HEK293T (cell line): ENCODE results near the gene RRAS.

ENCODE experiments used
- CTCF ChIA-PET: fragments of 350-600 bp; formaldehyde crosslinking; extraction: SDS; loops from one replicate; lab custom pipeline; 2021; ENCODE audit warnings: antibody characterized with exemption, inconsistent platforms; lab: Yijun Ruan, JAX
- POLR2A ChIA-PET: fragments of 350-600 bp; formaldehyde crosslinking; extraction: SDS; loops from one replicate; lab custom pipeline; 2020; ENCODE audit warnings: antibody characterized with exemption, inconsistent platforms; lab: Yijun Ruan, JAX
- DNase-seq: peaks from one replicate; pipeline ENCODE4 v3.0.0; 2012; ENCODE audit warnings: mixed read lengths; ENCODE audit errors: extremely low spot score
- ARNT ChIP-seq: fragments of 450-650 bp; IDR thresholded peaks from 2 replicates; pipeline ENCODE4 v1.6.1; 2017; ENCODE audit warnings: mild to moderate bottlenecking
- BHLHE40 ChIP-seq: fragments of 450-650 bp; IDR thresholded peaks from 2 replicates; pipeline ENCODE4 v1.6.1; 2016; ENCODE audit warnings: mild to moderate bottlenecking, moderate library complexity, borderline replicate concordance
- CTBP1 ChIP-seq: fragments of 450-650 bp; IDR thresholded peaks from 2 replicates; pipeline ENCODE4 v1.6.1; 2016; ENCODE audit warnings: borderline replicate concordance
- ELF4 ChIP-seq: fragments of 450-650 bp; IDR thresholded peaks from 2 replicates; pipeline ENCODE4 v1.6.1; 2017; ENCODE audit warnings: antibody characterized with exemption
- FOXA1 ChIP-seq: fragments of 450-650 bp; IDR thresholded peaks from 2 replicates; pipeline ENCODE4 v1.6.1; 2016; ENCODE audit warnings: mild to moderate bottlenecking
- FOXK2 ChIP-seq: fragments of 450-650 bp; IDR thresholded peaks from 2 replicates; pipeline ENCODE4 v1.6.1; 2016; ENCODE audit warnings: mild to moderate bottlenecking
- FOXM1 ChIP-seq: fragments of 450-650 bp; IDR thresholded peaks from 2 replicates; pipeline ENCODE4 v1.6.1; 2017; ENCODE audit warnings: mild to moderate bottlenecking, borderline replicate concordance
- HDGF ChIP-seq: fragments of 450-650 bp; IDR thresholded peaks from 2 replicates; pipeline ENCODE4 v1.6.1; 2017; ENCODE audit warnings: antibody characterized with exemption, borderline replicate concordance
- L3MBTL2 ChIP-seq: fragments of 450-650 bp; conservative IDR thresholded peaks from 2 replicates; pipeline ENCODE4 v1.6.1; 2016; ENCODE audit warnings: mild to moderate bottlenecking
- LEF1 ChIP-seq: fragments of 450-650 bp; IDR thresholded peaks from 2 replicates; pipeline ENCODE4 v1.6.1; 2017; ENCODE audit warnings: mild to moderate bottlenecking, borderline replicate concordance
- NFRKB ChIP-seq: fragments of 450-650 bp; IDR thresholded peaks from 2 replicates; pipeline ENCODE4 v1.6.1; 2016; ENCODE audit warnings: mild to moderate bottlenecking, moderate library complexity
- PKNOX1 ChIP-seq: fragments of 450-650 bp; IDR thresholded peaks from 2 replicates; pipeline ENCODE4 v1.6.1; 2016
- SP1 ChIP-seq: fragments of 450-650 bp; IDR thresholded peaks from 2 replicates; pipeline ENCODE4 v1.6.1; 2017
- SUZ12 ChIP-seq: fragments of 450-650 bp; IDR thresholded peaks from 2 replicates; pipeline ENCODE4 v1.6.1; 2016; ENCODE audit warnings: mild to moderate bottlenecking
- TARDBP ChIP-seq: fragments of 450-650 bp; IDR thresholded peaks from 2 replicates; pipeline ENCODE4 v1.6.1; 2016
- ZNF384 ChIP-seq: fragments of 450-650 bp; IDR thresholded peaks from 2 replicates; pipeline ENCODE4 v1.6.1; 2016

The RRAS gene

GRCh38 chr19:49683814-49684250, 43.9 kb upstream of the RRAS start:
- no peak for DNase-seq
- POLR2A ChIA-PET: no interaction called here
- TF ChIP-seq FOXA1: no peak
- no peak for TF ChIP-seq ARNT
- TF ChIP-seq HDGF: no peak
- TF ChIP-seq LEF1: no peak
- TF ChIP-seq NFRKB: no peak
- TF ChIP-seq FOXK2: no peak
- CTCF ChIA-PET: no interaction called here

DNA sequence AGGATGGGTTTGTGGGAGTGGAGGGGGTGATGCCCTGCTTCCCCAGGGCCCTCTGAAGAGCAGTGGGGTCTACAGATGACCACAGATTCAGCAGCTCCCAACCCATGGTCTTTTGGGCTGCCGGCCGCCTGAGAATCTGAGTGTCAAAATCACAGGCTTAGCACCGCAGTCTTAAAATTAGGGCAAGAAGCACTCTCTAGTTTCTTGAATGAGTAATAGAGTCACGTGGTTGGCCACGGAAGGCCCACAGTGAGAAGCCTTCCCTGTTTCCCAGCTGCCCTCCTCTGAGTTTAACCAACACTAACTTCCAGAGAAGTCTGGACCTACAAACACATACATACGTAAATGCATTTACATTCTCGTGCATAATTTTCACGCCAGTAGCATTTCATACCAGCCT, 42.3 kb upstream of the RRAS start:
- TF ChIP-seq FOXK2 (no peak), NFRKB (no peak), BHLHE40 (no peak), SUZ12 (no peak), HDGF (no peak), TARDBP (no peak), LEF1 (no peak), FOXM1 (no peak)
- ChIA-PET CTCF (no interaction called here), POLR2A (no interaction called here)
- DNase-seq: no peak

GRCh38 chr19:49681830-49682229, 41.9 kb upstream of the RRAS start:
- POLR2A ChIA-PET: no interaction called here

GRCh38 chr19:49680421-49681351, 40.7 kb upstream of the RRAS start:
- TF ChIP-seq FOXK2 (no peak), FOXA1 (no peak), NFRKB (no peak), SP1 (no peak), SUZ12 (no peak), FOXM1 (no peak), BHLHE40 (no peak), CTBP1 (no peak), PKNOX1 (no peak)
- DNase-seq: peak; percentile 91
- CTCF ChIA-PET: interaction anchor here (0.5 to 1.2 kb wide), 4 partner anchors 16 to 134 kb away, joined by 3 to 4 read pairs (median 4); partner anchors contain the start of genes BCL2L12, IRF3 and RRAS
- POLR2A ChIA-PET: interaction anchor here (0.6 kb wide), 1 partner anchor 122 kb away, joined by 3 read pairs; no protein-coding TSS in a partner anchor

More at GRCh38 chr19:49681830-49682229, 41.9 kb upstream of the RRAS start:
- TF ChIP-seq TARDBP (no peak), FOXA1 (no peak), L3MBTL2 (no peak), FOXK2 (no peak)
- no peak for DNase-seq
- CTCF ChIA-PET: no interaction called here

DNA sequence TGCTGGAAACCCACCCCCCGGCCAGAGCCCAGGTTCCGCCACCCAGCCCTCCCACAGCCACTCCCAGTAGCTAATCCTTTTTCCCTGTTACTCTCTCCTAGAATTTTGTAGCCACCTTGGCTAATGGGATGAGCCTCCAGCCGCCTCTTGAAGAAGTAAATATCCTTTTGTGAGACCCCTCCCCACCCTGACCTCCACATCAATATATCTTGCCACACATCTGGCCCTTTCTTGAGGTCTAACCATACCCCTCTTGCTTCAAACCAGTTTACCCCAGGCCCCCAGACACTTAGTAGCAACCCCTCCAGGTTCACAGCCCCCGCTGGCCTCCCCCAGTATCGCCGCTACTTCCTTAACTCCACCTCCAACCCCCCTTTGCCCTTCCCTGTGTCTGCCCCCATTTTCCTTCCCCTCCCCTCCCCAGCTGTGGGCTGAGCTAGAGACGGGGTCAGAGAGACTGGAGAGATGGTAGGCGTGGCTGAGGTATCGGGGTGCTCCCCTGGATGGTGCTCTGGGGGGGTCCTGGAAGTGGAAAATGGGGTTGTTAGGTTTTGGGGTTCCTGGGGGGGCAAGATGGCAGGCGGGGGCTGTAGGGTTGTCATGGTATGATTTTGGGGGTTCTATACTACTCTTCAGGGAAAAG, 39.9 kb upstream of the RRAS start:
- ChIA-PET CTCF (interaction anchor here (0.7 to 2.0 kb wide), 5 partner anchors 9 to 204 kb away, joined by 3 to 6 read pairs (median 4); no protein-coding TSS in a partner anchor), POLR2A (interaction anchor here (0.6 to 1.0 kb wide), 2 partner anchors 38 to 123 kb away, joined by 3 read pairs; partner anchors contain the start of gene SCAF1)
- TF ChIP-seq TARDBP (no peak), ZNF384 (no peak), PKNOX1 (no peak), FOXK2 (no peak), L3MBTL2 (no peak), CTBP1 (no peak), ELF4 (no peak), LEF1 (no peak), HDGF (no peak), SP1 (no peak)
- DNase-seq: no peak

DNA sequence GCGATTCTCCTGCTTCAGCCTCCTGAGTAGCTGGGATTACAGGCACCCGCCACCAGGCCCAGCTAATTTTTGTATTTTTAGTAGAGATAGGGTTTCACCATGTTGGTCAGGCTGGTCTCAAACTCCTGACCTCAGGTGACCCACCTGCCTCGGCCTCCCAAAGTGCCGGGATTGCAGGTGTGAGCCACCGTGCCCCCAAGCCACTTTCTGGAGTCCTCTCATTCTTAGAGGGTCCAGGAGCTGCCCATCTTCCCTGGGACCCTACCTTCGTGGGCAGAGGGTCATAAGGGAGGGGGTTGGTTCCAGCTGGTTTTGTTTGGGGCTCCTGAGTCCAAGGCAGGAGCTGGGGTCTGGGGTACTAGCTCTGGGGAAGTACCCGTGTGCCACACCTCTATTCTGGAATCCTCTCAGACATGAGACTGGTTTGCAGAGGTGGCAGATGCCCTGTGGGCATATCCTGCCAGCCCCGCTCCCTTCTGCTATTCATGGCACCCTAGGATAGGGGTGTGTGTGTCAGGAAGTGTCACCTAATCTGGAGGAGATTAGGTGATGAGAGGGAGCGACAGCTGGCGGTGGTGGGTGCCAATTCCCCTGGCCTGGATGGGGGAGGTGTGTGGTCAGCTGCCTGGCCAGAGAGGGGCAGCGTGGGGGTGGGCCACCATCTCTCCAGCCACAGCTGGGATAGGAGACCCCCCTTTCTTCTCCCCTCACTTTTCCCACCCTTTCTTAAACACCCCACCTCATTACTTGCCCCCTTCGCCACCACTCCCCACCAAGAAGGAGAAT, 39.2 kb upstream of the RRAS start:
- TF ChIP-seq ELF4 (no peak), CTBP1 (no peak), FOXA1 (no peak), HDGF (no peak), PKNOX1 (no peak), LEF1 (no peak), ARNT (no peak), BHLHE40 (no peak), FOXM1 (no peak), NFRKB (no peak), L3MBTL2 (no peak), SP1 (no peak), ZNF384 (no peak), SUZ12 (no peak), FOXK2 (no peak), TARDBP (no peak)
- ChIA-PET CTCF (interaction anchor here (0.5 to 2.0 kb wide), 8 partner anchors 9 to 639 kb away, joined by 3 to 6 read pairs (median 4); partner anchors contain the start of genes BCL2L12 and IRF3), POLR2A (interaction anchor here (0.5 to 1.6 kb wide), 5 partner anchors 12 to 121 kb away, joined by 3 to 5 read pairs (median 3); partner anchors contain the start of genes RRAS and SCAF1)
- no peak for DNase-seq
